Neural cell (in vitro differentiated cells): ENCODE results near the gene NCOA3. TPM values are rescaled to one million over a fixed set of nuclear protein-coding genes. Genes with fewer than 3 reads are reported as not detected.

Source experiments
- H2AFZ ChIP-seq: fragments of 200-600, 300-800 bp; sonication (generic), shearing (Covaris generic); 2 replicates; pipeline ENCODE4 v1.6.0; 2014; ENCODE audit warnings: low read depth, mild to moderate bottlenecking, antibody characterized with exemption, low read length, moderate library complexity
- H3F3A ChIP-seq: fragments of 200-600 bp; shearing (Covaris generic); 2 replicates; pipeline ENCODE4 v1.6.1; 2016; ENCODE audit warnings: mild to moderate bottlenecking, moderate library complexity, mixed read lengths, antibody characterized with exemption, low read length; ENCODE audit not compliant: insufficient read depth, poor library complexity, severe bottlenecking
- H3K27ac ChIP-seq: fragments of 200-600, 300-800 bp; sonication (generic), shearing (Covaris generic); 2 replicates; pipeline ENCODE4 v1.5.1; 2014; ENCODE audit warnings: mild to moderate bottlenecking, low read length, moderate library complexity
- H3K27me3 ChIP-seq: fragments of 300-800, 200-600 bp; sonication (generic), shearing (Covaris generic); 2 replicates; pipeline ENCODE4 v1.6.0; 2014; ENCODE audit warnings: mild to moderate bottlenecking, low read depth, low read length, moderate library complexity; ENCODE audit not compliant: insufficient read depth
- H3K36me3 ChIP-seq: fragments of 300-800, 200-600 bp; sonication (generic), shearing (Covaris generic); 2 replicates; pipeline ENCODE4 v1.5.1; 2014; ENCODE audit warnings: mild to moderate bottlenecking, antibody characterized with exemption, low read length, moderate library complexity; ENCODE audit not compliant: insufficient read depth
- H3K4me2 ChIP-seq: fragments of 300-800, 200-600 bp; sonication (generic), shearing (Covaris generic); 2 replicates; pipeline ENCODE4 v1.6.0; 2014; ENCODE audit warnings: mild to moderate bottlenecking, low read length
- H3K4me3 ChIP-seq: fragments of 300-800, 200-600 bp; sonication (generic), shearing (Covaris generic); 2 replicates; pipeline ENCODE4 v1.5.1; 2014; ENCODE audit warnings: mild to moderate bottlenecking, low read length, moderate library complexity
- H3K79me2 ChIP-seq: fragments of 200-600 bp; shearing (Covaris generic); replicated peaks from 2 replicates; pipeline ENCODE4 v1.6.0; 2014; ENCODE audit warnings: mild to moderate bottlenecking, low read length, moderate library complexity; ENCODE audit not compliant: insufficient read depth
- H3K9ac ChIP-seq: fragments of 300-800, 200-600 bp; sonication (generic), shearing (Covaris generic); 2 replicates; pipeline ENCODE4 v1.6.1; 2016; ENCODE audit warnings: mild to moderate bottlenecking, low read length, mixed read lengths
- H3K9me2 ChIP-seq: fragments of 200-600 bp; shearing (Covaris generic); 2 replicates; pipeline ENCODE4 v1.6.1; 2016; ENCODE audit warnings: mild to moderate bottlenecking, low read length, mixed read lengths; ENCODE audit not compliant: insufficient read depth
- H3K9me3 ChIP-seq: fragments of 200-600, 300-800 bp; sonication (generic), shearing (Covaris generic); 2 replicates; pipeline ENCODE4 v1.6.1; 2016; ENCODE audit warnings: mild to moderate bottlenecking, mixed run types, low read length, moderate library complexity, mixed read lengths
- H4K20me1 ChIP-seq: fragments of 200-600 bp; shearing (Covaris generic); 2 replicates; pipeline ENCODE4 v1.6.1; 2016; ENCODE audit warnings: mild to moderate bottlenecking, mixed run types; ENCODE audit not compliant: insufficient read depth
- EP300 ChIP-seq: fragments of 450-650 bp; conservative IDR thresholded peaks from 2 replicates; pipeline ENCODE4 v1.6.1; 2014; ENCODE audit warnings: antibody characterized with exemption, mild to moderate bottlenecking, moderate library complexity; ENCODE audit not compliant: poor library complexity, severe bottlenecking
- EZH2 ChIP-seq: fragments of 200-600, 300-800 bp; shearing (Covaris generic), sonication (generic); IDR thresholded peaks from 2 replicates; pipeline ENCODE4 v1.6.1; 2014; ENCODE audit warnings: antibody characterized with exemption, low read length, borderline replicate concordance, mild to moderate bottlenecking; ENCODE audit not compliant: insufficient read depth, poor library complexity, severe bottlenecking
- MXI1 ChIP-seq: fragments of 450-650 bp; conservative IDR thresholded peaks from 2 replicates; pipeline ENCODE4 v1.6.1; 2014; ENCODE audit warnings: antibody characterized with exemption, mild to moderate bottlenecking; ENCODE audit not compliant: poor library complexity, severe bottlenecking
- POLR2AphosphoS5 ChIP-seq: IDR thresholded peaks from 2 replicates; pipeline ENCODE4 v1.6.1; 2012
- RAD21 ChIP-seq: fragments of 450-650 bp; conservative IDR thresholded peaks from 2 replicates; pipeline ENCODE4 v1.6.1; 2014; ENCODE audit warnings: antibody characterized with exemption, mild to moderate bottlenecking, moderate library complexity
- SMC3 ChIP-seq: fragments of 450-650 bp; conservative IDR thresholded peaks from 2 replicates; pipeline ENCODE4 v1.6.1; 2014; ENCODE audit warnings: antibody characterized with exemption, mild to moderate bottlenecking, moderate library complexity; ENCODE audit not compliant: poor library complexity
- TAF1 ChIP-seq: IDR thresholded peaks from 2 replicates; pipeline ENCODE4 v1.6.1; 2012; ENCODE audit warnings: low read depth
- polyA plus RNA-seq: library from polyadenylated mRNA; depleted of rRNA; stranded (reverse); fragments of >200 nt; gene quantifications from 2 replicates; pipeline ENCODE4 v1.2.3, GENCODE V29; 2014
- TF ChIP-seq, protein P1 (sequence below): fragments of 450-650 bp; IDR thresholded peaks from 2 replicates; pipeline ENCODE4 v1.5.1; 2014; ENCODE audit warnings: antibody characterized with exemption, mild to moderate bottlenecking, moderate library complexity; ENCODE audit not compliant: poor library complexity, severe bottlenecking
- TF ChIP-seq, protein P2 (sequence below): IDR thresholded peaks from 2 replicates; pipeline ENCODE4 v1.6.1; 2012; ENCODE audit warnings: borderline replicate concordance

NCOA3 gene
- polyA plus RNA-seq, 1 donor from 2014 or later, result 14.2 TPM

GRCh38 chr20:47464380-47465101 lies 37.1 kb upstream of the NCOA3 start:
- Histone ChIP-seq H3K4me3 (peak overlapping the region; percentile 48), H3K36me3 (no peaks in the 10 kb centered on the region), H3K9ac (peak overlapping the region; percentile 42), H3K27ac (peak overlapping the region; percentile 77), H3K9me2 (no peaks in the 10 kb centered on the region), H3K79me2 (no peaks in the 10 kb centered on the region), H3F3A (no peaks in the 10 kb centered on the region), H3K9me3 (no peaks in the 10 kb centered on the region), H3K4me2 (peak overlapping the region; percentile 46), H2AFZ (no peak overlapping the region), H3K27me3 (no peaks in the 10 kb centered on the region), H4K20me1 (no peaks in the 10 kb centered on the region)
- TF ChIP-seq RAD21 (peak; percentile 43), POLR2AphosphoS5 (peak; percentile 78), MXI1 (peak; percentile 84), EZH2 (no peak), SMC3 (peak; percentile 32), TAF1 (no peak), EP300 (peak; percentile 85)
- TF ChIP-seq, protein P1, sequence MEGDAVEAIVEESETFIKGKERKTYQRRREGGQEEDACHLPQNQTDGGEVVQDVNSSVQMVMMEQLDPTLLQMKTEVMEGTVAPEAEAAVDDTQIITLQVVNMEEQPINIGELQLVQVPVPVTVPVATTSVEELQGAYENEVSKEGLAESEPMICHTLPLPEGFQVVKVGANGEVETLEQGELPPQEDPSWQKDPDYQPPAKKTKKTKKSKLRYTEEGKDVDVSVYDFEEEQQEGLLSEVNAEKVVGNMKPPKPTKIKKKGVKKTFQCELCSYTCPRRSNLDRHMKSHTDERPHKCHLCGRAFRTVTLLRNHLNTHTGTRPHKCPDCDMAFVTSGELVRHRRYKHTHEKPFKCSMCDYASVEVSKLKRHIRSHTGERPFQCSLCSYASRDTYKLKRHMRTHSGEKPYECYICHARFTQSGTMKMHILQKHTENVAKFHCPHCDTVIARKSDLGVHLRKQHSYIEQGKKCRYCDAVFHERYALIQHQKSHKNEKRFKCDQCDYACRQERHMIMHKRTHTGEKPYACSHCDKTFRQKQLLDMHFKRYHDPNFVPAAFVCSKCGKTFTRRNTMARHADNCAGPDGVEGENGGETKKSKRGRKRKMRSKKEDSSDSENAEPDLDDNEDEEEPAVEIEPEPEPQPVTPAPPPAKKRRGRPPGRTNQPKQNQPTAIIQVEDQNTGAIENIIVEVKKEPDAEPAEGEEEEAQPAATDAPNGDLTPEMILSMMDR, result peak; percentile 67
- TF ChIP-seq, protein P2, sequence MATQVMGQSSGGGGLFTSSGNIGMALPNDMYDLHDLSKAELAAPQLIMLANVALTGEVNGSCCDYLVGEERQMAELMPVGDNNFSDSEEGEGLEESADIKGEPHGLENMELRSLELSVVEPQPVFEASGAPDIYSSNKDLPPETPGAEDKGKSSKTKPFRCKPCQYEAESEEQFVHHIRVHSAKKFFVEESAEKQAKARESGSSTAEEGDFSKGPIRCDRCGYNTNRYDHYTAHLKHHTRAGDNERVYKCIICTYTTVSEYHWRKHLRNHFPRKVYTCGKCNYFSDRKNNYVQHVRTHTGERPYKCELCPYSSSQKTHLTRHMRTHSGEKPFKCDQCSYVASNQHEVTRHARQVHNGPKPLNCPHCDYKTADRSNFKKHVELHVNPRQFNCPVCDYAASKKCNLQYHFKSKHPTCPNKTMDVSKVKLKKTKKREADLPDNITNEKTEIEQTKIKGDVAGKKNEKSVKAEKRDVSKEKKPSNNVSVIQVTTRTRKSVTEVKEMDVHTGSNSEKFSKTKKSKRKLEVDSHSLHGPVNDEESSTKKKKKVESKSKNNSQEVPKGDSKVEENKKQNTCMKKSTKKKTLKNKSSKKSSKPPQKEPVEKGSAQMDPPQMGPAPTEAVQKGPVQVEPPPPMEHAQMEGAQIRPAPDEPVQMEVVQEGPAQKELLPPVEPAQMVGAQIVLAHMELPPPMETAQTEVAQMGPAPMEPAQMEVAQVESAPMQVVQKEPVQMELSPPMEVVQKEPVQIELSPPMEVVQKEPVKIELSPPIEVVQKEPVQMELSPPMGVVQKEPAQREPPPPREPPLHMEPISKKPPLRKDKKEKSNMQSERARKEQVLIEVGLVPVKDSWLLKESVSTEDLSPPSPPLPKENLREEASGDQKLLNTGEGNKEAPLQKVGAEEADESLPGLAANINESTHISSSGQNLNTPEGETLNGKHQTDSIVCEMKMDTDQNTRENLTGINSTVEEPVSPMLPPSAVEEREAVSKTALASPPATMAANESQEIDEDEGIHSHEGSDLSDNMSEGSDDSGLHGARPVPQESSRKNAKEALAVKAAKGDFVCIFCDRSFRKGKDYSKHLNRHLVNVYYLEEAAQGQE, result peak; percentile 58

DNA sequence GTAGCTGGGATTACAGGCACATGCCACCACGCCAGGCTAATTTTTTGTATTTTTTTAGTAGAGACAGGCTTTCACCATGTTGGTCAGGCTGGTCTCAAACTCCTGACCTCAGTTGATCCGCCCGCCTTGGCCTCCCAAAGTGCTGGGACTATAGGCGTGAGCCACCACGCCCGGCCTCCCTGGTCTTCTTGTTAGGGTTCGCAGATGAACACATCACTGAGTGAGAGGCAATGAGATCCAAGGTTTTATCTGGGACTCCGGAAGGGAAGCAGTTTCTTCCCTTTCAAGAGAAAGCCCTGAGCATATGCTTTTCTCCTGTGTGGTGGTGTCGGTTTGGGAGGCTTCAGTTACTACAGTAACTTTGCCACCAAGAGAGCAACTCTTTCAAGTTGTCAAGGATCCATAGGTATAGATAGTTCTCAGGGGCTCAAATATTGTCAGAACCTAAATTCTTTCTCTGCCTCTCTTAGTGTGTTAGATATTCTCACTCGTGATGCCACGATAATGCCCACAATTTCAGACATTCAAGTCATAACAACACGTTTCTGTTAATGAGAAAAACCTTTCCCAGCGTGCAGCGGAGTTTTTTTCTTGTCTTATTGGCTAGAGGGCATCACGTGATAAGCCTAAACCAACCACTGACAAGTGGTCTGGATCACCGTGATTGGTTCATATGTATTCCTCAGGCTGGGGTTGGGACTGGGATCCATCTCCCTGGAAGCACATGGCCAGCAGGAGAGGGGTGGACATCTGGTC lies 36.2 kb upstream of the NCOA3 start:
- Histone ChIP-seq H3F3A (no peaks in the 10 kb centered on the region), H2AFZ (no peak overlapping the region), H3K79me2 (no peaks in the 10 kb centered on the region), H4K20me1 (no peaks in the 10 kb centered on the region), H3K9ac (peak overlapping the region; percentile 42), H3K27ac (peak overlapping the region; percentile 77), H3K9me3 (no peaks in the 10 kb centered on the region), H3K4me3 (peak overlapping the region; percentile 48), H3K27me3 (no peaks in the 10 kb centered on the region), H3K36me3 (no peaks in the 10 kb centered on the region), H3K4me2 (no peak overlapping the region), H3K9me2 (no peaks in the 10 kb centered on the region)
- TF ChIP-seq MXI1 (no peak), EZH2 (no peak), POLR2AphosphoS5 (no peak), SMC3 (no peak), TAF1 (no peak), EP300 (no peak), RAD21 (no peak)
- TF ChIP-seq, protein P1, result no peak
- TF ChIP-seq, protein P2, result no peak
